HG03095 (cell line): ENCODE measurements around the gene FAM156A.
"Not testable (repeated sequence)": the region's sequence is repeated elsewhere in the genome, so short reads cannot be mapped to it uniquely, and the experiment has no call there.

ENCODE experiments used
- ATAC-seq: cut with Tn5 transposase; IDR thresholded peaks from one replicate; pipeline ENCODE4 v1.9.1; 2021; ENCODE audit warnings: moderate library complexity; ENCODE audit not compliant: unreplicated experiment

The FAM156A gene

GRCh38 chrX:52958113-52958959, at the start of gene FAM156A:
FAM156A (minus strand) TSS chrX:52958518; CDS start chrX:52948588, 9,930 bp downstream.
- peak; percentile 80 for ATAC-seq

- ATAC-seq: no peak
Measured at GRCh38 chrX:53005327-53005726, 47.0 kb upstream of the FAM156A start.

GRCh38 chrX:53004811-53005210, 46.5 kb upstream of the FAM156A start:
- no peak for ATAC-seq

GRCh38 chrX:53004038-53004437, 45.7 kb upstream of the FAM156A start:
- no peak for ATAC-seq

- ATAC-seq: no peak
Measured at GRCh38 chrX:53003111-53003510, 44.8 kb upstream of the FAM156A start.

- ATAC-seq: no peak
Measured at GRCh38 chrX:53001958-53002357, 43.6 kb upstream of the FAM156A start.

- no peak for ATAC-seq
Measured at GRCh38 chrX:53000447-53001135, 42.3 kb upstream of the FAM156A start.

GRCh38 chrX:52995987-52996331, 37.6 kb upstream of the FAM156A start:
- ATAC-seq: peak; percentile 4

- ATAC-seq: peak; percentile 96
Measured at GRCh38 chrX:52995135-52995986, 37.0 kb upstream of the FAM156A start.

- no peak for ATAC-seq
Measured at GRCh38 chrX:52990848-52991247, 32.5 kb upstream of the FAM156A start.

GRCh38 chrX:52990011-52990631, 31.8 kb upstream of the FAM156A start:
- peak; percentile 79 for ATAC-seq

GRCh38 chrX:52988985-52989917, 30.9 kb upstream of the FAM156A start:
- no peak for ATAC-seq

- ATAC-seq: no peak
Measured at GRCh38 chrX:52983321-52984000, 25.1 kb upstream of the FAM156A start.

GRCh38 chrX:52979993-52980392, 21.7 kb upstream of the FAM156A start:
- no peak for ATAC-seq

- no peak for ATAC-seq
Measured at GRCh38 chrX:52979568-52979967, 21.2 kb upstream of the FAM156A start.

GRCh38 chrX:52977953-52978352, 19.6 kb upstream of the FAM156A start:
- no peak for ATAC-seq

GRCh38 chrX:52975576-52975975, 17.3 kb upstream of the FAM156A start:
- ATAC-seq: not testable (repeated sequence)

- not testable (repeated sequence) for ATAC-seq
Measured at GRCh38 chrX:52974336-52974992, 16.1 kb upstream of the FAM156A start.

- ATAC-seq: not testable (repeated sequence)
Measured at GRCh38 chrX:52967922-52968321, 9.6 kb upstream of the FAM156A start.
